ENCODE measurements around the gene RTN4RL1. TPM values are rescaled to one million over a fixed set of nuclear protein-coding genes. Genes with fewer than 3 reads are reported as not detected.

RTN4RL1 gene
- total RNA-seq, 2 donors from 2014 or later = 5.4 to 8.0 TPM

DNA sequence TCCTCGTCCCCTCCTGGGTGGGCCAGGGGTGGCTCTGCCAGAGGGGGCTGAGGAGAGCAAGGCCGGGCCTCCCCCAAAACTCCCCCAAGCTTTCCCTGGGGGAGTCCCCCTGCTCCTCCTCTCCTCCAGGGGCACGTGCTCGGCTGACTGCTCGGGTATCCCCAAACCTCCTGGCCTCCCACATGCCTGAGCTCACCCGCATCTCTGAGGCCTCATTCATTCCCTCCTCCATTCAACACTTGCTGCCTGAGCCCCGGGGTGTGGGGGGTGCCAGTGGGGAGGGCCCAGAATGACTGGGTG lies 83.1 kb downstream of the RTN4RL1 start:
- Histone ChIP-seq H3K27me3 (replicated peaks; ENCODE audit: insufficient read depth) (no peaks in the 10 kb centered on the region), H3K27ac (no peak overlapping the region), H3K4me3 (no peak overlapping the region), H3K4me1 (ENCODE audit: control insufficient read depth in 1 of 2, low read depth in 2 of 2) (no peaks in the 10 kb centered on the region), H3K36me3 (no peaks in the 10 kb centered on the region), H3K9me3 (no peaks in the 10 kb centered on the region)
- TF ChIP-seq, protein P1, sequence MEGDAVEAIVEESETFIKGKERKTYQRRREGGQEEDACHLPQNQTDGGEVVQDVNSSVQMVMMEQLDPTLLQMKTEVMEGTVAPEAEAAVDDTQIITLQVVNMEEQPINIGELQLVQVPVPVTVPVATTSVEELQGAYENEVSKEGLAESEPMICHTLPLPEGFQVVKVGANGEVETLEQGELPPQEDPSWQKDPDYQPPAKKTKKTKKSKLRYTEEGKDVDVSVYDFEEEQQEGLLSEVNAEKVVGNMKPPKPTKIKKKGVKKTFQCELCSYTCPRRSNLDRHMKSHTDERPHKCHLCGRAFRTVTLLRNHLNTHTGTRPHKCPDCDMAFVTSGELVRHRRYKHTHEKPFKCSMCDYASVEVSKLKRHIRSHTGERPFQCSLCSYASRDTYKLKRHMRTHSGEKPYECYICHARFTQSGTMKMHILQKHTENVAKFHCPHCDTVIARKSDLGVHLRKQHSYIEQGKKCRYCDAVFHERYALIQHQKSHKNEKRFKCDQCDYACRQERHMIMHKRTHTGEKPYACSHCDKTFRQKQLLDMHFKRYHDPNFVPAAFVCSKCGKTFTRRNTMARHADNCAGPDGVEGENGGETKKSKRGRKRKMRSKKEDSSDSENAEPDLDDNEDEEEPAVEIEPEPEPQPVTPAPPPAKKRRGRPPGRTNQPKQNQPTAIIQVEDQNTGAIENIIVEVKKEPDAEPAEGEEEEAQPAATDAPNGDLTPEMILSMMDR (IDR thresholded peaks at IDR 0.05) = no peak
- ATAC-seq (ENCODE audit: insufficient number of reproducible peaks, low FRiP score, low read depth) = no peak
- DNase-seq (ENCODE audit: low spot score) = no peak

DNA sequence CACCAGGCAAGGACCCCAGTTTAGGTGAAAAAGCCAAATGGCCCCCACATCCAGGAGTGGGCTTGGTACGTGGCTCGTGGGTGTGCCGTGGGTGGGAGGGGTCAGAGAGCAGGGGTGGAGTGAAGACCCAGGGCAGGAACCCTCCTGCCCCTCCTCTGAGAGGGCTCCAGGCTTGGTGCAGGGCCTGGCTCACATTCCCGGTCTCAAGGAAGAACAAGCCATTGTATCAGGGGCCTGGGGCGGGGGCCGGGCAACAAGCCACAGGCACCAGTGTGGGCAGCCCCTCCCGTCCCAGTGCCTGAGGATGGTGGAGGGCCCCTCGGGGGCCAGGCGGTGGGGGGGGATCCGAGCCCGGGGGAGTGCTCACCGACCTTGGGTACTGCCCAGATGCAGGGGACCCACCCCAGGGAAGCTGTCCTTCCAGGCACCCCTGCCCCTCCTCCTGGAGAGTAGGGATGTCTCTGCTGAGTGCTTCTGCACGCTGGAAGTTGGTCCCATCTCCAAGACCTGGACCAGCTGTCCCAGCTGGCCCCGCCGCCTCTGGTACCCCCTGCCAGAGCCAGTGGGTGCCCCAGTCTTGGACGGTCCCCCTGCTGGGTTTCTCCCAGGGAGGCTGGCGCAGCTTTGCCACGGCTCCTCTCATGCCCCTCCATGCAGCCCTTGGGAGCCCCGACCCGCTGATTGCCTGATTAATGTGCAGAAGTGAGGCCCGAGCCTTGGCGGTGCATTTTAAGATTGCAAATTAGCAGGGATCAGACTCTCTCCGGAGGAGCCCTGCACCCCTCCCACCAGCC lies 83.7 kb downstream of the RTN4RL1 start:
- no peak overlapping the region for H3K4me3 ChIP-seq
- TF ChIP-seq, protein P1 (IDR thresholded peaks at IDR 0.05) = no peak
- H3K9me3 ChIP-seq = no peaks in the 10 kb centered on the region
- ATAC-seq (ENCODE audit: insufficient number of reproducible peaks, low FRiP score, low read depth) (no peak), DNase-seq (ENCODE audit: low spot score) (no peak)
- H3K27ac ChIP-seq = no peak overlapping the region
- H3K36me3 ChIP-seq = no peaks in the 10 kb centered on the region
- H3K4me1 ChIP-seq (ENCODE audit: control insufficient read depth in 1 of 2, low read depth in 2 of 2) = no peaks in the 10 kb centered on the region
- no peaks in the 10 kb centered on the region for H3K27me3 ChIP-seq (replicated peaks; ENCODE audit: insufficient read depth)

DNA sequence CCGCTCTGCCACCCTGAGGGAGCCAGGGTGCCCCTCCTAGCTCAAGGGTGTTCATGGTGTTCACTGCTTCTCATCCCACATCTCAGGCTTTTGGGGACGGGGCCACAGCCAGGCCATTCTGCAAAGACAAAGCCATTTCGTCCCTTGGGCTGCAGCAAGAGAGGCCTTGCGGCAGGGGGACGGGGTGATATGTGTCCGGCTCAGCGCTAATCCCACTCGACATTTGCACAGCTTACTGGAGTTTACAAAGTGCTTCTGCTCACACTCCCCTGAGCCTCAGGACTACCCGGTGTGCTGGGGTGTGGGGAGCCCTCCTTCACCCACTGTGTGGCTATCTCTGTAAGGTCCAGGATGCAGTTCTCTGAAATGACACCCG lies 84.3 kb downstream of the RTN4RL1 start:
- Histone ChIP-seq H3K9me3 (no peaks in the 10 kb centered on the region), H3K4me3 (no peak overlapping the region), H3K36me3 (no peaks in the 10 kb centered on the region), H3K27ac (no peak overlapping the region), H3K27me3 (replicated peaks; ENCODE audit: insufficient read depth) (no peaks in the 10 kb centered on the region), H3K4me1 (ENCODE audit: control insufficient read depth in 1 of 2, low read depth in 2 of 2) (no peaks in the 10 kb centered on the region)
- ATAC-seq (ENCODE audit: insufficient number of reproducible peaks, low FRiP score, low read depth) (no peak), DNase-seq (ENCODE audit: low spot score) (no peak)
- TF ChIP-seq, protein P1 (IDR thresholded peaks at IDR 0.05) = no peak

DNA sequence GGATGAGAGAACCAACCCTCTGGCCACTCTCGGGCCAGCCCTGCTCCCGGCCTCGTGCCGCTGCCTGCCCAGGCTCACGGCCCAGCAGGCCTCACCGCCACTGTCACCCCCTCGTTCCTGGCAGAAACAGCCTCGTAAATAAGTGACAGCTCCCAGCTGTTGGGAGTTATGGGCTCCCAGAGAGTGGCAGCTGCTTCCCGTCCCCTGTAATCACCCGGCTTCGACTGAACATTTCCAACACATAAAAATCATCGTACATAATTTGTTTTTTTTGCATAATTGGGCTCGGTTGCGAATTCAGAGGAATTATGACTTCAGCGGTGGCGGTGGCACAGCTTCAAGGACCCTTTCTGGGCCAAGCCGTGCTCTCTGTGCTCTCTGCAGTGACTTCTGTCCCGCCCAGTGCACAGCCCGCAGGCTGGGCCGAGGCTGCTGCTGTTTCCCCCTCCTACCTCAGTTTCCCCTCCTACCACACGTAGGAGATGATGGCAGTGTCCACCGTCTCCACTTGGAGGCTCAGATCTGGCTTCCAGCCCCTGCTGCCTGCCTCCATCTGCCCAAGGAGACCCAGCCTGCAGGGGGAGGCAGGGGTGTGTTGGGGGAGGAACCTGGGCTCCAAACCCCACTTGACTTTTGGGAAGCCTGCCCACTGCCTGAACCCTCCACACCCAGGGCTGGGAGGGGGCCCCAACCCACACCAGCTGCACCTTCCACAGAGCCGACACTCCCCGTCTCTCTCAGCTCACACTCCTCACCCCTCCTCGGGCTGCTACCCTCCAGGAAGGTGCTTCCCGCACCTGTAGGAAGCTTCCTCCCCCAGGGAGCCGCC lies 84.9 kb downstream of the RTN4RL1 start:
- Histone ChIP-seq H3K4me1 (ENCODE audit: control insufficient read depth in 1 of 2, low read depth in 2 of 2) (no peaks in the 10 kb centered on the region), H3K9me3 (no peaks in the 10 kb centered on the region), H3K36me3 (no peaks in the 10 kb centered on the region), H3K4me3 (no peak overlapping the region), H3K27ac (no peak overlapping the region), H3K27me3 (replicated peaks; ENCODE audit: insufficient read depth) (no peaks in the 10 kb centered on the region)
- ATAC-seq (ENCODE audit: insufficient number of reproducible peaks, low FRiP score, low read depth) (no peak), DNase-seq (ENCODE audit: low spot score) (no peak)
- TF ChIP-seq, protein P1 (IDR thresholded peaks at IDR 0.05) = no peak

DNA sequence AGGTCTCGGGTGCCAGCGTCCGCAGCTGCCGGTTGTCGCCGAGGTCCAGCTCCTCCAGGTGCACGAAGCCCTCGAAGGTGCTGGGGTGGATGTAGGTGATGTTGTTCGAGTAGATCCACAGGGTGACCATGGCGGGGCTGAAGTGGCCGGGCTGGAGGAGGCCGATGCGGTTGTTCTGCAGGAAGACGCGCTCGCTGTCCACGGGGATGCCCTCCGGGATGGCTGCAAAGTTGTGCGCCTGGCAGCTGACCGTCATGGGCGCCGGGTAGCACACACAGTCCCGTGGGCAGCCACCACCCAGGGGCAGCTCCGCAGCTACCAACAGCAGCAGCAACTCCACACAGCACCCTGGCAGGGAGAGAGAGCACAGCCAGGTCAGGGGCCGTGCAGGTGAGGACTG lies 87.7 kb downstream of the RTN4RL1 start:
- ATAC-seq (ENCODE audit: insufficient number of reproducible peaks, low FRiP score, low read depth) = no peak
- no peak for DNase-seq (ENCODE audit: low spot score)
- Histone ChIP-seq H3K9me3 (no peaks in the 10 kb centered on the region), H3K36me3 (no peaks in the 10 kb centered on the region), H3K4me1 (ENCODE audit: control insufficient read depth in 1 of 2, low read depth in 2 of 2) (no peaks in the 10 kb centered on the region), H3K4me3 (no peak overlapping the region), H3K27me3 (replicated peaks; ENCODE audit: insufficient read depth) (no peaks in the 10 kb centered on the region), H3K27ac (no peak overlapping the region)
- TF ChIP-seq, protein P1 (IDR thresholded peaks at IDR 0.05) = no peak
